K562 (cell line): Measurements from ENCODE around the gene GBX1. TPM values are rescaled to one million over a fixed set of nuclear protein-coding genes. Genes with fewer than 3 reads are reported as not detected.

ENCODE experiments used
- GABPA ChIP-seq: fragments of 200-800 bp; sonication (Bioruptor generic); conservative IDR thresholded peaks from 2 replicates; pipeline ENCODE4 v1.6.1; 2016; ENCODE audit warnings: low read depth, missing genetic modification characterization, missing compliant biosample characterization
- KDM2B ChIP-seq: fragments of 250-450 bp; sonication (Bioruptor Pico); IDR thresholded peaks from 2 replicates; pipeline ENCODE4 v1.8.0; 2021; ENCODE audit warnings: mild to moderate bottlenecking, moderate library complexity
- NFE2L1 ChIP-seq: fragments of 450-650 bp; IDR thresholded peaks from 2 replicates; pipeline ENCODE4 v1.6.1; 2016; ENCODE audit warnings: missing genetic modification characterization, low read depth, mild to moderate bottlenecking, missing compliant biosample characterization, moderate library complexity, borderline replicate concordance
- polyA plus RNA-seq, 8 experiments: library from polyadenylated mRNA; depleted of rRNA in 4 of 8; stranded (reverse) in 5 of 8; unstranded in 3 of 8; fragments of >200 nt; fragmentation: Nextera tagmentation in 2 of 8; fragmentation: Illumina TruSeq in 1 of 8; extraction: Ambion mirVana in 2 of 8; extraction: Trizol in 1 of 8; gene quantifications; 2 replicates each; pipeline versions ENCODE4 v1.2.1 to v1.2.3, GENCODE V29; 2011 to 2014; ENCODE audit warnings: inconsistent platforms in 1 of 8, missing spikeins in 1 of 8
- total RNA-seq, 7 experiments: library from RNA; depleted of rRNA in 6 of 7; stranded (reverse); fragments of >200 nt in 6 of 7; fragmentation: Illumina TruSeq in 2 of 7; extraction: Trizol in 2 of 7; gene quantifications; 2 replicates each; pipeline versions ENCODE4 v1.2.1 to v1.2.3, GENCODE V29; 2011 to 2021; ENCODE audit warnings: low replicate concordance in 1 of 7
- TF ChIP-seq, protein P1 (sequence below): sonication (generic); formaldehyde crosslinking; IDR thresholded peaks from 2 replicates; pipeline ENCODE4 v1.8.1; 2023; ENCODE audit warnings: mild to moderate bottlenecking, missing genetic modification reagents
- TF ChIP-seq, protein P2 (sequence below): fragments of 450-650 bp; IDR thresholded peaks from 2 replicates; pipeline ENCODE4 v1.6.1; 2016; ENCODE audit warnings: mild to moderate bottlenecking
- TF ChIP-seq, protein P3 (sequence below): fragments of 200-400 bp; formaldehyde crosslinking; IDR thresholded peaks from 2 replicates; pipeline ENCODE4 v1.6.1; 2017; ENCODE audit warnings: mild to moderate bottlenecking, low read depth, low read length, moderate library complexity
- TF ChIP-seq, protein P4 (sequence below): fragments of 450-650 bp; conservative IDR thresholded peaks from 2 replicates; pipeline ENCODE4 v1.6.1; 2016; ENCODE audit warnings: missing genetic modification characterization, low read depth, mild to moderate bottlenecking, missing compliant biosample characterization, moderate library complexity

GBX1 gene
- total and polyA plus RNA-seq, 9 of the 15 experiments (the other 6 are each of a cell fraction or from before 2014, with no cell fraction given): not detected

DNA sequence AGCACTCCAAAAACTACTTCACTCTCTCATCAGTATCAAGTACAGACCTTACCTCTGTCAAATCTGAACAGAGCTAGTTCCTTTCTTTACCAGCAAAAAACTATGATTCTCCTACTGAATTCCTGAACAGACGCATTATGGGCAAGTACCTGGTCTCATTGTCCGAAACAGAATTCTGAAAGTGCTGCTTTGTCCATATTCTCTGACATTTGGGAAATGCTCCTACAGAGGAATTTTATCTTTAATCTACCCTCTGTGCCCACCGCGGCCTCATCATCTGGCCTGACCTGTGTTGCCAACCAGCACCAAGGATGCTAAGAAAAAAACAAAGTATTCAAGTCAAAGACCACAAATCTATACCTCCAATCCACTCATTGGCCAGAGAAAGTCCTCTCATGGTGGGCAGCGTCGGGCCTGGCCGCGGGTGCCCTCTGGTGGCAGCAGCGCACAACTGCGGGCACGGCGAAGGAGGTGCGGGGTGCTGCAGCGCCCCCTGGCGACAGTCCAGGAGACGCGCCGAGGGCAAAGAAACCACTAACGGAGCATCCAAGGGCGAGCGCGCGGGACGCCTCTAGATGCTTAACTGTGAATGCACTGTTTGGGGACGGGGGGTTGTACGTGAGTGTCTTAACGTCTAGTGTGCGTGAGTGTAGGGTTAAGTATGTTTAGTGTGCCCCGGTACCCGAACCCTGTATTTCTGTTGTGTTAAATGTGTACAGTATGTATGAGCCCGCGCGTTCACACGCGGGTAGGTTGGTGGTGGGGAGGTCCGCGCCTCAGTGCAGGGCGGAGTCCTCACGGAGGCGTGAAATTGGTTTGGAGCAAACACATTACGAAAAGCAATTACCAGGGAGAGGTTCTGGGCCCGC is 5.0 kb upstream of the GBX1 start (continued):
- TF ChIP-seq, protein P1, sequence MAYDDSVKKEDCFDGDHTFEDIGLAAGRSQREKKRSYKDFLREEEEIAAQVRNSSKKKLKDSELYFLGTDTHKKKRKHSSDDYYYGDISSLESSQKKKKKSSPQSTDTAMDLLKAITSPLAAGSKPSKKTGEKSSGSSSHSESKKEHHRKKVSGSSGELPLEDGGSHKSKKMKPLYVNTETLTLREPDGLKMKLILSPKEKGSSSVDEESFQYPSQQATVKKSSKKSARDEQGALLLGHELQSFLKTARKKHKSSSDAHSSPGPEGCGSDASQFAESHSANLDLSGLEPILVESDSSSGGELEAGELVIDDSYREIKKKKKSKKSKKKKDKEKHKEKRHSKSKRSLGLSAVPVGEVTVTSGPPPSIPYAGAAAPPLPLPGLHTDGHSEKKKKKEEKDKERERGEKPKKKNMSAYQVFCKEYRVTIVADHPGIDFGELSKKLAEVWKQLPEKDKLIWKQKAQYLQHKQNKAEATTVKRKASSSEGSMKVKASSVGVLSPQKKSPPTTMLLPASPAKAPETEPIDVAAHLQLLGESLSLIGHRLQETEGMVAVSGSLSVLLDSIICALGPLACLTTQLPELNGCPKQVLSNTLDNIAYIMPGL (CRISPR knock-in tag): peak; percentile 98
- no peak for TF ChIP-seq NFE2L1 (tag)
- TF ChIP-seq, protein P2, sequence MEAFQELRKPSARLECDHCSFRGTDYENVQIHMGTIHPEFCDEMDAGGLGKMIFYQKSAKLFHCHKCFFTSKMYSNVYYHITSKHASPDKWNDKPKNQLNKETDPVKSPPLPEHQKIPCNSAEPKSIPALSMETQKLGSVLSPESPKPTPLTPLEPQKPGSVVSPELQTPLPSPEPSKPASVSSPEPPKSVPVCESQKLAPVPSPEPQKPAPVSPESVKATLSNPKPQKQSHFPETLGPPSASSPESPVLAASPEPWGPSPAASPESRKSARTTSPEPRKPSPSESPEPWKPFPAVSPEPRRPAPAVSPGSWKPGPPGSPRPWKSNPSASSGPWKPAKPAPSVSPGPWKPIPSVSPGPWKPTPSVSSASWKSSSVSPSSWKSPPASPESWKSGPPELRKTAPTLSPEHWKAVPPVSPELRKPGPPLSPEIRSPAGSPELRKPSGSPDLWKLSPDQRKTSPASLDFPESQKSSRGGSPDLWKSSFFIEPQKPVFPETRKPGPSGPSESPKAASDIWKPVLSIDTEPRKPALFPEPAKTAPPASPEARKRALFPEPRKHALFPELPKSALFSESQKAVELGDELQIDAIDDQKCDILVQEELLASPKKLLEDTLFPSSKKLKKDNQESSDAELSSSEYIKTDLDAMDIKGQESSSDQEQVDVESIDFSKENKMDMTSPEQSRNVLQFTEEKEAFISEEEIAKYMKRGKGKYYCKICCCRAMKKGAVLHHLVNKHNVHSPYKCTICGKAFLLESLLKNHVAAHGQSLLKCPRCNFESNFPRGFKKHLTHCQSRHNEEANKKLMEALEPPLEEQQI: no peak
- TF ChIP-seq GABPA (tag): no peak
- TF ChIP-seq, protein P3, sequence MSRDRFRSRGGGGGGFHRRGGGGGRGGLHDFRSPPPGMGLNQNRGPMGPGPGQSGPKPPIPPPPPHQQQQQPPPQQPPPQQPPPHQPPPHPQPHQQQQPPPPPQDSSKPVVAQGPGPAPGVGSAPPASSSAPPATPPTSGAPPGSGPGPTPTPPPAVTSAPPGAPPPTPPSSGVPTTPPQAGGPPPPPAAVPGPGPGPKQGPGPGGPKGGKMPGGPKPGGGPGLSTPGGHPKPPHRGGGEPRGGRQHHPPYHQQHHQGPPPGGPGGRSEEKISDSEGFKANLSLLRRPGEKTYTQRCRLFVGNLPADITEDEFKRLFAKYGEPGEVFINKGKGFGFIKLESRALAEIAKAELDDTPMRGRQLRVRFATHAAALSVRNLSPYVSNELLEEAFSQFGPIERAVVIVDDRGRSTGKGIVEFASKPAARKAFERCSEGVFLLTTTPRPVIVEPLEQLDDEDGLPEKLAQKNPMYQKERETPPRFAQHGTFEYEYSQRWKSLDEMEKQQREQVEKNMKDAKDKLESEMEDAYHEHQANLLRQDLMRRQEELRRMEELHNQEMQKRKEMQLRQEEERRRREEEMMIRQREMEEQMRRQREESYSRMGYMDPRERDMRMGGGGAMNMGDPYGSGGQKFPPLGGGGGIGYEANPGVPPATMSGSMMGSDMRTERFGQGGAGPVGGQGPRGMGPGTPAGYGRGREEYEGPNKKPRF: no peak
- TF ChIP-seq KDM2B (CRISPR knock-in tag): 0 out of 2 replicates have a peak, but pooled peaks have one; percentile 69
- TF ChIP-seq, protein P4, sequence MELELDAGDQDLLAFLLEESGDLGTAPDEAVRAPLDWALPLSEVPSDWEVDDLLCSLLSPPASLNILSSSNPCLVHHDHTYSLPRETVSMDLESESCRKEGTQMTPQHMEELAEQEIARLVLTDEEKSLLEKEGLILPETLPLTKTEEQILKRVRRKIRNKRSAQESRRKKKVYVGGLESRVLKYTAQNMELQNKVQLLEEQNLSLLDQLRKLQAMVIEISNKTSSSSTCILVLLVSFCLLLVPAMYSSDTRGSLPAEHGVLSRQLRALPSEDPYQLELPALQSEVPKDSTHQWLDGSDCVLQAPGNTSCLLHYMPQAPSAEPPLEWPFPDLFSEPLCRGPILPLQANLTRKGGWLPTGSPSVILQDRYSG (tag): no peak
